ENCODE measurements around the gene PRKN.

PRKN gene

DNA sequence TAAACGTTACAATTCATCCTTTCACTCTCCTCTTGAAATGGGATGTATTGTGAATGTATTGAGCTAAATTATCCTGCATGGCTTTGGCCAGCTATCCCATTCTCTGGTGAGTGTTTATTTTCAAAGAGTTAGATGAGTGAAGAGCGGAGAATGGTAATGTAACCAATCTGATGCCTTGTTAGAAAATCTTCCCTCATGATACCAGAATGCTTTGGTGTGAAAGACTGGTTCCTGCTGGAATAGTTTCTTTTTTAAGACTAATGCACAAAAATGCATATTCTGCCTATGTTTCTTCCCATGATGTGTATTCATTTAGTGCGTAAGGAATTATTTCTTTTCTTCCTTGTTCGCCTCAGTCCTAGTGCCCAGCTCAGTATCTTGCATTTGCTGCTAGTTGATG, 506.7 kb downstream of the PRKN start:
- no peak for DNase-seq

GRCh38 chr6:162219266-162219665, 508.3 kb downstream of the PRKN start:
- no peak for DNase-seq

- no peak for DNase-seq
Observed at GRCh38 chr6:162217811-162218493, 509.6 kb downstream of the PRKN start.

GRCh38 chr6:162217058-162217457, 510.5 kb downstream of the PRKN start:
- DNase-seq = no peak

DNA sequence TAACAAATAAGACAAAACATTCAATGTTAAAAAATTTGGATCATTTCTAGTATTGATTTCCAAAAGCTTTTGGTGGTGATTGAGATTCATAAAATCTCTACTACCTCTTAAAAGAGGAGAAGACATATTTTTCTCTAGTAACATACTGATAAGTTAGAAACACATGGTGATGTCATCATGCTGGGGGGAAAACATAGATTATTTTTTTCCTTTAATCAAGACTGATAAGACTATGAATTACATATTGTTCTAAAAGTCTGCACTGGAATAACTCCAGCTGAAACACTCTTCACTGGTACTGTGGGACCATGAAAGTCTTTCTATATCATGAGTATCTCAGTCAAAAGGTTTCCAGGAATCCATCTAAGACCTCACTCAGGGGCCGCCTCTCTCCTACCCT, 515.8 kb downstream of the PRKN start:
- no peak for DNase-seq

DNA sequence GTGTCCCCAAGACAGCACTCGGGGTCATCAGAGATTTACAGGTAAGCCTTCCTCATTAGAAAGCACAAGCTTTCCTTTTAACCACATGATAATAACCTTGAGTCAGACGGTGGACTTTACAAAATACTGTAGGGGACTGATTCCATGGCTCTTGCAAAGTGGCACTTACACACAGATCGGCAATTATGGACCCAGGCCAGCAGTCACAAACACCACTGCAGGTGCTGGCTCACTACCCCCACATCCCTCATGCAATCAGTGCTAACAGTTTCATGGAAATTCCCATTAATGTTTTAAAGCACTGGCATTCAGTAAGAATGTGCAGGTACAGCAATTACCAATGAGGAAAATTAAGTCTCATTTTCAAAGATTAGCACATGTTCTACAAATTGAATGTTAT, 516.5 kb downstream of the PRKN start:
- no peak for DNase-seq

DNA sequence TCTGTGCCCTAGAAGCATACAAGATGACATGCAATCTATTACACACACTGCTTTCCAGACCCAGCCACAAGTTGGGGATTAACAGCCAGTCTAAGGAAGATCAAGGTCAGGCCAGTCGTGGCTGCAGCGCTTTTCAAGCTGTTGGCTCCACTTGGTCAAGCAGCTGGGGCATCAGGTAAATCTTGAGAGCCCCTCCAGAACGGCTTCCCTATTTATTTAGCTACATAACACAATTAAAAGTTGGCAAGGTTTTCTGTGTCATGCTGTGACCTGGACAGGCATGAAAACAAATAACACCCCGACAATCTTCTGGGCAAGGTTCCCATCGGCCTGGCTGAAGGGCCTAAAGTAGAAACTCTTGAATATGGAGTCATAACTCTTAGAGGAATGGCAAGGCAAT, 524.3 kb downstream of the PRKN start:
- DNase-seq = no peak

DNA sequence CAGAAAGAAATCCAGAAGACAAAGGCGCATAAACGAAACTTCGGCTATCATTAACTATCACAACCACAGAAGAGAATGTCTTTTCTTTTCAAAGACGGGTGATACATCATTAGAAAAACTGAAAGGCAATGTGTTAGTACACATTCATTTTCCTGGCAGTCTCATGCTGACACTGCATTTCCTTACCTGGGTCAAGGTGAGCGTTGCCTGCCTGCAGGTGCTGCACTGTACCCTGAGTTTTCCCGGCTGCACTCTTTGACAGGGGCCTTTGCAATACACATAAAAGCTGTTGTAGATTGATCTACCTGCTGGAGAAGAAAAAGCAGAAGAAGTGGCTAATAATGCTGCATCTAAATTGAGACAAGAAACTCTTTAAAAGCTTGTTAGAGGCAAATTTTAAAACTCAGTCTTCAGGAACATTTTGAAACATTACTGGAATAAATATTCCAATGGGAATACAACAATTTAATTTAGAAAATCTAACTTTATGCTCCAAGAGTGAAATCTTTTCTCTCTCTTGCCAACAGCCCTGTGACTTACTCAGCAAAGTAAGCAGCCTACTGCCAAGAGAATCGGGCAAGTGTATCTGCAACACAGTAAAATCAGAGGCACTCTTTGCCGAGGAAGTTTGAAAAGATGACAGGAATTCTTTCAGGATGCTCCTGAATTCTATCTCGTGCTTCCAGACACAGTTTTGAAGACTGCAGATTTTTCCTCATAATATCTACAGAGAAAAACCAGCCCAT, 526.4 kb downstream of the PRKN start:
- no peak for DNase-seq

DNA sequence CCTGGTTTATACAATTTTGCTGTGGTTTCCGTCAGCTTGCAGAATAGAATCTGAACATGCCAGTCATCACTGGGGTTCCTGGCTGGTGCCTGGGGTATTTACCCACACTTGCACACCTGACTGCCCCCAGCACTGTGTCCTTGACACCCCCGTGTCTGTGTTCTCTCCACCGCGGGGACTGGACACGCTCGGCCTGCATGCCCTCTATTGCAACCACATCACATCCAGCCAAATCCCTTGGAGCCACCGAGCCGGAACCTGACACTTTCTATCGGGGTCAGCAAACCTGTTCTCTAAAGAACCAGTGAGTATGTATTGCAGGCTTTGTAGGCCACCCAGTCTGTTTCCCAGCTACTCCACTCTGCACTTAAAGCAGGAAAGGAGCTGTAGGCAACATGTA, 527.5 kb downstream of the PRKN start:
- no peak for DNase-seq

DNA sequence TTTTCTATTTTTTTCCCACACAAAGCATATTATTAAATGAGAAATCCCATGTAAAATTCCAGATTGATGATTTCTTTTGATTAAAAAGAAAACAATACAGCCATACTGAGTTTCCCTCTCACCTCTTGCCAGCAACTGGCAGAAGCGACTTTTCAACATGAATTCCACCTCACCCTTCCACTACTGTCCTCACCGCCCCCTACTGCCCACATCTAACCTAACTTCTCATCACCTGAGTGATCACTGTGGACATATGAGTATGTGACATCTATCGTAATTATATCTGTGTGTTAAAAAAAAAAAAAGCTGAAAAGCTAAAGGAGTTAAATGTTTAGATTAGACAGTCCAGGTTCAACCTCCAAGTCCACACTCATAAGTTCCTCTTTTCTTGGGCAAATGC, 528.6 kb downstream of the PRKN start:
- DNase-seq = no peak

DNA sequence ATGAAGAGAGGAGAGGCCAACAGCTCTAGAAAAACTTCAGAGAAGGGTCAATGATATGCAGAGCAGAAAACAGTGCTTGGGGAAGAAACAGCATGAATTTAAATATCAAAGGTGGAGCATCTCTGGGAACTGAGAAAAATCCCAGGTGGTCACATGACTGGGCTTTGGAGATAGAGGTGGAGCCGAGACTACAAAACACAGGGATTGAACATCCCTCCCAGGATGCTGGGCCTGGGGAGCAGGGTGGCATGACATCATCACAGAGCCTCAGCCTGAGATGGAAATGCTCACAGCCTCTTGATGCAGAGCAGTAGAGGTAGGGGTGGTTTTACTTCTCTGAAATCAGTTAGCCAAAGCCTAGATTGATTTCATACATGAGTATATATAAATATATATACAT, 529.5 kb downstream of the PRKN start:
- DNase-seq = no peak

GRCh38 chr6:162195441-162195840, 532.1 kb downstream of the PRKN start:
- no peak for DNase-seq

- no peak for DNase-seq
Observed at GRCh38 chr6:162190981-162191380, 536.6 kb downstream of the PRKN start.

- no peak for DNase-seq
Observed at GRCh38 chr6:162187168-162187935, 540.2 kb downstream of the PRKN start.

DNA sequence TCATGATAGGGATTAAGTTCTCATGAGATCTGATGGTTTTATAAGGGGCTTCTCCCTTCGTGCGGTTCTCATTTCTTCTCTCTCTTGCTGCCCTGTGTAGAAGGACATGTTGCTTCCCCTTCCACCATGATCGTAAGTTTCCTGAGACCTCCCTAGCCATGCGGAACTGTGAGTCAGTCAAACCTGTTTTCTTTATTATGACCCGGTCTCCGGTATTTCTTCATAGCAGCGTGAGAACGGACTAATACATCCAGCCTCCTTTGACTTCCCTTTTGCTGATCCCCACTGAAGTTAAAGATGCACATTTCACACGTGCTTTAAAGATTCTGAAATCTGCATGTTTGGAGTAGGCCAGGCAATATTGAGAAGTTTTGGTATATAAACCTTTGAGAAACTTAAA, 543.1 kb downstream of the PRKN start:
- DNase-seq = no peak

GRCh38 chr6:162181741-162182401, 545.7 kb downstream of the PRKN start:
- no peak for DNase-seq

DNA sequence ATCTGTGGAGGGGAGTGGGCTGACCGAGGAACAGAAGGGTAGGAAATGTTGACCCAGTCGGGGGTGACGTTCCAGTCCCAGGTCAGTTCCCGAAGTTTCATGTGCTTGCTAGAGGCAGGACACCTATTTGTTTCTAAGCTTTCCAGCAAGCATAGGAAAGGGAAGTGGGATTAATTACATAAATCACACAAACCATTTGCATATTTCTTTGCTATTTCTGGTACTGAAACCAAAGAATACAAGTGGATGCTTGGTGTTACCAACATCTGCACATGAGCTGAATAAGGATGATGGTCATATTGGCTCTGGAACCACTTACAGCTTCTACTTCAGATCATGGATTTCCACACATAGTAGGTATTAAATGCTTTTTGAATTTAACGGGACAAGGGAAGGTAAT, 546.5 kb downstream of the PRKN start:
- DNase-seq = no peak

GRCh38 chr6:162179196-162179951, 548.2 kb downstream of the PRKN start:
- DNase-seq = no peak

DNA sequence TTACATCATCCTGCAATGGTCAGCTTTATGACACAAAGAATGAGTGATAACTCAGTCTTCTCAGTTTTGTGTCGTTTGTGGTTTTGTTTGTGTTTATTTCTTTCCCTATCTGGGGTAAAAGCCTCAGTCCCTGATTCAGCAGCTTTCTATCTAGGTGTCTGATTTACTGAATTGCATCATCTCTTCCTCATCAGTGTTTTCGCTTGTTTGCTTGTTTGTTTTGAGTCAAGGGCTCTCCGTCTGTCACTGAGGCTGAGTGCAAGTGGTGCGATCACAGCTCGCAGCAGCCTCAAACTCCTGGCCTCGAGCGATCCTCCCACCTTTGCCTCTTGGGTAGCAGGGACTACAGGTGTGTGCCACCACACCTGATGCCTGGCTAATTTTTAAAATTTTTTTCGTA, 548.9 kb downstream of the PRKN start:
- no peak for DNase-seq

- DNase-seq = no peak
Observed at GRCh38 chr6:162178266-162178665, 549.3 kb downstream of the PRKN start.

DNA sequence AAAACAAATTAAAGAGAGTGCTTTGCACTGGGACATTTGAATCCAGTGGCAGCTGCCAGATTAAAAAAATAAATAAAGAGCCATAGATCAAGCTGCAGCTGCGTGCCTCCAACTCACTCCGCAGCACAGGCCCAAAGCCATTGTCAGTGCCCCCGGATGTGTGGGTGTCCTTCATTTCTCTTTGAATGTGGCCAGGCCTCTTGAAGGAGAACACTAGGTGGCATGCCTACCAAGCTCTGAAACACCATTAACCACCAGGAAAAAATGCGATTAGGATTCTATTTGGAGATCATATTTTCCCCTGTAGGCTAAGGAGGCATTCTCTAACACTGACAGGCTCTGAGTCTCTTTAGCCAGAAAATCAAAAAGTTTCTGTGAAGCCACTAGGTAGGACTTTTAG, 549.8 kb downstream of the PRKN start:
- no peak for DNase-seq

DNA sequence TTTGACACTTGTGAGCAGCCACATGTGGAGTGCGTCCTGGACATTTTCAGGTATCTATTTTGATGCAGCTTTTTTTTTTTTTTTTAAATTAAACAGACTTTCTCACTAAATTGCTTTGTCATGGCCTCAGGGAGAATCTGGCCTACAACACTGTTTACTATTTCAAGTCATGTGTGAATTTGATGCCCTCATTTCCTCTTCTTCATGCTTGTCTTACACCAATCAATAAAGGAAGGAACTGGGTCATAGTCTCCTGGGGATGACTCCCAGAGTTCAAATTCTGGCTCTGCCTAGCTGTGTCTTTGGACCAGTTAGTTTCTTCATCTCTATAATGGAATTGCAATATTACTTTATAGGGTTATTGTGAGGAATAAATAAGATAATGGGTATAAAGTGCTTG, 554.1 kb downstream of the PRKN start:
- no peak for DNase-seq

GRCh38 chr6:162165479-162165878, 562.1 kb downstream of the PRKN start:
- DNase-seq = no peak

All from stimulated activated CD4-positive, alpha-beta T cell treated with anti-CD3 and anti-CD28 coated beads, Interleukin-4, amount 100 ng/mL, for 4 hours (primary cell).